Fibroblast of skin of left biceps (primary cell): ENCODE results near the gene CABP2.
A peak's percentile ranks its signal among the peaks of the same experiment; 100 is the strongest.
"Not testable (repeated sequence)": the region's sequence is repeated elsewhere in the genome, so short reads cannot be mapped to it uniquely, and the experiment has no call there.

ENCODE experiments used
- DNase-seq, 2 experiments: peaks; one replicate each; pipeline ENCODE4 v3.0.0-alpha.2; 2013; ENCODE audit warnings: low read depth in 2 of 2

The CABP2 gene

DNA sequence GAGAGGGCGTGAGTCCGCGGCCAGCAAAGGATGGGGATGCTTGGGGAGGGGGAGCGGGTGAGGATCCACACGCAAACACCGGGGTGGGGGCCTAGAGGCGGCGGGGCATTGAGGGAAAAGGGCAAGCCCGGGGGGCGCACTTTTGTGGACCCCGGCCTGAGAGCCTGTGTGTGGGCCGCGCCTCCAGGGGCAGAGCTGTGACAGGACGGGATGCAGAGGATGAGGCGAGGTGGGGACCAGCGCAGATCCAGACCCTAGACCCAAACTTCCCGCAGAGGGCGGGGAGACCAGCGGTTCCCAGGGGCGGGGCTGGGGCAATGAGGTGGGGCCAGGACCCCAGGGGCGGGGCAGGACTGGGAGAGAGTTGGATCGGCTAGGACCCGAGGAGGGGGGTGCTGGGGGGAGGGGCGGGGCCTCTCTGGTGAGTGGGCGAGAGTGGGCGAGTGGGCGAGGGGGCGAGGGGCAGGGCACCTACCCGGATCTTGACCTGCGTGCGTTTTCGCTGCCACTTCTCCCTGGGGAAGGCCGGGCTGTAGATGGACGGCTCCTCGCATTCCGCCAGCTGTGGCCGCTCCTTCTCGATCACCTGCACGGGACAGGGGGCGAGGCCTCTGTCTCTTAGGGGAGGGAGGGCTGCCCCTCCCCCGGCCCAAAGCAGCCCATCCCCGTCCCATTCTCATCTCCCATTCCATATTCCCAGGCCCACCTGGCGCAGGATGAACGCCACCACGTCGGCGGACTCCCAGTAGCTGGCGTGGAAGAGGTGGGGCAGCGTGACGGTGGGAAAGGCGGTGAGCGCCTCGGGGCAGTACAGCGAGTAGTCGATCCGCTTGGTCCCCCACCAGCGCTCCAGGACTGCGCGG, 28.6 kb downstream of the CABP2 start:
- no peak for DNase-seq

DNA sequence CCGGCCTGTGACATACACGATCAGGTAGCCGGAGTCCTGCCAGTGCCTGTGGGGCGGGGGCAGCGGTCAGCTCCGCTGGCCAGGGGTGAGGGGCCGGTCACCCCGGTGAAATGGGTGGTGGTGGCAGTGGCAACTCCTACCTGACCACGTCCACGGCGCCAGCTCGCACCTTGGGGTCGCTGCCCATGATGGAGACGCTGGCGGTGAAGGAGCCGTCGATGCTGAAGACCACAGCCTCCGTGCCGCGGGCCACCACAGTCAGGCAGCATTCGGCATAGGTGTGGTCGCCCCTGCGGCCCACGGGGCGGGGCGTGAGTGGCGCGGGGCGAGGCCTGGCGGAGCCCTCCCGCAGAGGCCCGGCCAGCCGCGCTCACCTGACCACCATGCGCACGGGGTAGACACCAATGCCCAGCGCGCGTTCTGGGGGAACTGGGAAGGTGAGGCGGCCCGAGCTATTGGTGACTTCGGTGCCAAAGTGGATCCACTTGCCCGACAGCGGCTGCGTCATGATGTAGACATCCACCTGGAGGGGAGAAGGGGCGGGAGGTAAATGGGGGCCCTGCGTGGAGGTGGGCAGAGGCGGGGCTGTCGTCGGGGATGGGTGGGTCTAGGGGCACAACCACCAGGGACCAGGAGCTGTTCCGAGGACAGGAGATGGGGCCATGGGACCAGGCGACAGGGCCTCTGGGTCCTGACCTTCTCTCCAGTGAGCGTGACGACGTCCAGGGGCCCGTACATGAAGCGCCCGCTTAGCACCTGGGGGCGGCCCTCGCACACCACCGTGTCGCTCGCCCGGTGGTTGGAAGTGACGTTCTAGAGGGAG, 29.5 kb downstream of the CABP2 start:
- no peak for DNase-seq

DNA sequence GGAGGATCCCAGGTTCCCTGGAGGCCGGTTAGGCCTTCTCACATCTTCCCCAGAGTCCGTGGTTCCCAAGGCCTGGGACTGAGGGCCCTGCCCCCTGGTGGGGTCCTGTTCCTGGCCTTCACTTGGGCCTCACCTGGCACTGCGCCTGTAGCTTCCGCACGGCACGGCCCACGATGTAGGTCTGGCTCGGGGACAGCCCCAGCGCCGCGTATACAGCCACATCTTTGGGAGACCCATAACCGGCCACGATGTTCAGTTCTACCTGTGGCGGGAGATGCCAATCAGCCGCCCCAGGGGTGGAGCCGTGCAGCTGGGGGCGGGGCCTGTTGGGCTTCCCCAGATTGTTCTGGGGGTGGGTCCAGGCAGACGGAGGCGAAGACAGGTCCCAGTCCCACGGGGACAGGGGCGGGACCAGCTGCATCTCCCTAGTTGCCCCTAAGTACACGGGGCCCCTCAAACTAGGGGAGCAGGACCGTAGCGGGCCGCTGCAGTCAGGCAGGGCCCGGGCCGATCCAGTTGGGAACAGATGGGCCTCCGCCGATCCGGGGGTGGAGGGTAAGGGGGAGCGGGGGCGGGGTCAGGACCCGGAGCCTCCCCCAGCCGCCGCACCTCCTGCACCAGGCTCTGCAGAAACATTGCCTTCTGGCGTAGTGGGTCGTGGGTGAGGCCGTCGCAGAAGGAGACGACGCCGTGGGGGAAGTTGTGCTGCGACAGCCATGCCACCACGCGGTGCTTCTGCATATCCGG, 30.3 kb downstream of the CABP2 start:
- no peak for DNase-seq

DNA sequence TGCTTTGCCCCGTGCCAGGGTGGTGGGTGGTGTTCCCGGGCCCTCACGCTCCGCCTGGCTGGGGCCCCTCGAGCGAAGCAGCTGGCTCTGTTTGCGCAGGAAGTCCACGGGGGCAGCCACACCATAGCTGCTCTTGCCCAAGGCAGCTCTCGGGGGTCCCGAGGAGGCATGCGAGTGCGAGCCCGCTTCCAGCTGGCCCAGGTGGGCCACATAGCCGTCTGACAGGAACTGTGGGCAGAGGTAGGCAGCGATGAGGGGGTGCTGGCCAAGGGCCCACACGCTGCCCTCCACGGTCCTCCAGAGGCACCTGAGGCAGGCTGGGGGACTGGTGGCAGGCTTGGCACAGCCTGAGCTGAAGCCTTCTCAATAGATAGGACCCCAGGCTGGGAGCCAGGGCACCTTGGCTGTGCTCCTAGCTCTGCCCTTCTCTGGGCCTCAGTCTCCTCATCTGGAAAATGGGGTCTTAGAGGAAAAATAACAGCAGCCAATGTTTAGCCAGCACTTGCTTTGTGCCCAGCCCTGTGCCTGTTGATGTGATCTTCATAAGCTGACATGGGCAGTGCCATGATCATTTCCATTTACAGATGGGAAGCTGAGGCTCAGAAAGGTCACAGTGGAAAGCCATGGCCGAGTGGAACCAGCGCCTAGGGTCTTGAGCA, 31.0 kb downstream of the CABP2 start:
- DNase-seq = no peak

DNA sequence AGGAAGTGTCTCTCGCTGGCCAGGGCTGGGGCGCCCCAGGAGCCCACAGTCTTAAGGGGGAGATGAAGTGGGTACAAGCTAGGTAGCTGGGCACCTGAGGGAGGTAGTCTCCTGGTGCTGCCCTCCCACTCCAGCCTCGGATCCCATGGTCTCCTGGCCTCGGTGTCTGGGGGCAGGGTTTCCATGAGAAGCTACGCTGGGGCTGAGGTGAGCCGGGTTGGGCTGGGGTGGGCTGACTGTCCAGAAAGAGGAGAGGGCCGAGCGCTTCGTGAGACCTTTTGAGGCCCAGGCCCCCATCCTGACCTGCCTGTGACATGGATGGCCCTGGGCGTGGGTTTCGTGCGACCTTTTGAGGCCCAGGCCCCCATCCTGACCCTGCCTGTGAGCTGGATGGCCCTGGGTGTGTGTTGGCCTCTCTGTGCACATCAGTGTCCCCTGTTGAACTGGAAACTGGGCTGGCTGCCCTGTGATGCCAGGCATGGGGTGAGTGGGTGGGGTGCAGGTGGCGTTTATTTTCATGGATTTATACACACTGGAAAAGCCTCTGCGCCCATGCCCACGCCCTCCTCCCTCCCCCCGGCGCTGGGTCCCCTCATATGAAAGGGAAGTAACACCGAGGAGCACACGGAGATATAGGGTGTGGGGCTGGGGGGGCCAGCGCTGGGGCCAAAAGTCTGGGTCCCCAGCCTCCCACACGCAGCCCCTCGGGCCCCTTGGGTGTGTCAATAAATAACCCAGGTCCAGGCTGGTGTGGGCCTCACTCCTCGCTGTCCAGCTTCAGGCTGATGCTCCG, 31.8 kb downstream of the CABP2 start:
- no peak for DNase-seq

DNA sequence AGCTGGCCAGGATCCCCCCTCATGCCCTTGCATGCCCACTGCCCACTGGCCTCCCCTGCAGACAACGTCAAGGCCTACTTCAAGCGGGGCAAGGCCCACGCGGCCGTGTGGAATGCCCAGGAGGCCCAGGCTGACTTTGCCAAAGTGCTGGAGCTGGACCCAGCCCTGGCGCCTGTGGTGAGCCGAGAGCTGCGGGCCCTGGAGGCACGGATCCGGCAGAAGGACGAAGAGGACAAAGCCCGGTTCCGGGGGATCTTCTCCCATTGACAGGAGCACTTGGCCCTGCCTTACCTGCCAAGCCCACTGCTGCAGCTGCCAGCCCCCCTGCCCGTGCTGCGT, 32.5 kb downstream of the CABP2 start:
- no peak for DNase-seq

DNA sequence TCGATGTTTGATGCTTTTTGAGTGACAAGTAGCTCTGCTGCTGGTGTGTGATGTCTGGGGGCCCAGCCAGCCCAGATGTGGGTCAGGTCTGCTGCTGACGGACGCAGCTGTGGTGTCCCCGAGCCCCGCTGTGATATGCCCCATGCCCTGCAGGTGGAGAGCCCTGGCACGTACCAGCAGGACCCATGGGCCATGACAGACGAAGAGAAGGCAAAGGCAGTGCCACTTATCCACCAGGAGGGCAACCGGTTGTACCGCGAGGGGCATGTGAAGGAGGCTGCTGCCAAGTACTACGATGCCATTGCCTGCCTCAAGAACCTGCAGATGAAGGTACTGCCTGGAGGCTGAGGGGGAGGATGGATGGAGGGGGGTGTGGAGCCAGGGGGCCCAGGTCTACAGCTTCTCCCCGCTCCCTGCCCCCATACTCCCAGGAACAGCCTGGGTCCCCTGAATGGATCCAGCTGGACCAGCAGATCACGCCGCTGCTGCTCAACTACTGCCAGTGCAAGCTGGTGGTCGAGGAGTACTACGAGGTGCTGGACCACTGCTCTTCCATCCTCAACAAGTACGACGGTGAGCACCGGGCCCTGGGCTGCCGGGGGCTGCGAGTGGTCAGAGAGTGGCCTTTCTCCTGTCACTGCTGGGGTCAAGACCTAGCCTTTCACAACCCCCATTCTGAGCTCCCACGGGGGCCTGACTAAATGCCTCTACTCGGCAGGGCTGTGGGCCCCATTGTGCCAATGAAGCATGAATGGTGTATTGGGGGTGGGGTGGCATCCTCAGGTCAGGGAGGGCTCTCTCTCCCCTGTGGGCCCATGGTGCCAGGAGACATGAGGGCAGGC, 33.1 kb downstream of the CABP2 start:
- no peak for DNase-seq

DNA sequence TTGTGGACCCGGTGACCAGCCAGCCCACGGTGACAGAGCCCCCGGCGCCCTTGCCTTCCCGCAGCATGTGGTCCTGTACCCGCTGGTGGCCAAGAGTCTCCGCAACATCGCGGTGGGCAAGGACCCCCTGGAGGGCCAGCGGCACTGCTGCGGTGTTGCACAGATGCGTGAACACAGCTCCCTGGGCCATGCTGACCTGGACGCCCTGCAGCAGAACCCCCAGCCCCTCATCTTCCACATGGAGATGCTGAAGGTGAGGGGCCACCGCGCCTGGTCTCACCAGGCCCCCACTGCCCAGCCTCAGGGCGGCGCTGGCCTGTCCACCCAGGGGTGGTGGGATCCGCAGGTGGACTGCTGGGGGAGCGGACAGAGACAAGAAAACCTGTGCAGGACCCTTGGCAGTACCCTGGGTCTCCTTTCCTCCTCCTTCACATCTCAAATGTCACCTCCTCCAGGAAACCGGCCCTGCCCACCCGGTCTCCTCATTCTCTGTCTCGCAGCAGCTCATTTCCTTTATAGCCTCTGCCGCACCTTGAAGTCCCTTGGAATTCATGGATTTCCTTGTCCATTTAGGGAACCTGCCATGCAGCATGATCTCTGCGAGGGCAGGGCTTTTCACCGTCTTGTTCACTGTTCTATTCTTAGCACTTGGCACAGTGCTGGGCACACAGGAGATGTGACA, 33.9 kb downstream of the CABP2 start:
- no peak for DNase-seq

DNA sequence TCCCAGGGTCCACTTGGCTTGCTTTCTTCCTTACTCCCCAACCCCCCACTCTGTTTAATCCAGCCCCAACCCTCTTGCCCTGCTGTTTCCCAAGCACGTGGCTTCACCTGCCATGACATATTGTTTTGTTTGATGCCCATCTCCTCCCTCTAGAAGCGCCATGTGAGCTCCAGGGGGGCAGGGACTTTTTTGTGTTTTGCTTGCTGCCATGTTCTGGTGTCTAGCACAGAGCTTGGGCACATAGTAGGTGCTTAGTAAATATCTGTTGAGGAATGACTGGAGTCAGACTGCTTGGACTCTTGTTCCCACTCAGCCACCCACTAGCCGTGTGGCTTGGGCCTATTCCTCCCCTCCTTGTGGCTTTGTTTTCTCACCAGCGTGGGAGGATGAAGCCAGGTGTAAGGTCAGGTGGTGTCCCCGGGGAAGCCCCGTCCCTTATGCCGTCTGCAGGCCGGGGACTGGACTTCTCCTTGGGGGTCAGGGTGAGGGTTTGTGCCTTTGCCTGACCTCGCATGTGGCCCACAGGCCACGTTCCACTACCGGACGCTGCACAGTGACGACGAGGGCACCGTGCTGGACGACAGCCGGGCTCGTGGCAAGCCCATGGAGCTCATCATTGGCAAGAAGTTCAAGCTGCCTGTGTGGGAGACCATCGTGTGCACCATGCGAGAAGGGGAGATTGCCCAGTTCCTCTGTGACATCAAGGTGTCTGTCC, 36.6 kb downstream of the CABP2 start:
- no peak for DNase-seq

DNA sequence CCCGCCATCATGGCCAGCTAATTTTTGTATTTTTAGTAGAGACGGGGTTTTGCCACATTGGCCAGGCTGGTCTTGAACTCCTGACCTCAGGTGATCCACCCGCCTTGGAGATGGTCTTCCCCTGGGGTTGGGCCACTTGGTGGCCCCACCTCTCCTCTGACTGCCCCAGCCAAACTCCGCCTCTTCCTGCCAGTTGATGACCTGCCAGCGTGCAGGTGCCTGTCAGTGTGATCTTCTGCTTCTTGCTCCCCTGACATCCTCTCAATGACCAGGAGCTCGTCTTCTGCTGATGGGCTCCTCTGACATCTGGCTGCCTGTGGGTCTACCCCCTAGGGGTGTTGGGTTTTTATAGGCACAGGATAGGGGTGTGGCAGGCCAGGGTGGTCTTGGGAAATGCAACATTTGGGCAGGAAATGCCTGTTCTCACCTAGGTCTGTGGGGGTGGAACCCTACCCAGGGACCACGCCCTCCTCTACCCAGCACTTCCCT, 37.3 kb downstream of the CABP2 start:
- DNase-seq = not testable (repeated sequence)

DNA sequence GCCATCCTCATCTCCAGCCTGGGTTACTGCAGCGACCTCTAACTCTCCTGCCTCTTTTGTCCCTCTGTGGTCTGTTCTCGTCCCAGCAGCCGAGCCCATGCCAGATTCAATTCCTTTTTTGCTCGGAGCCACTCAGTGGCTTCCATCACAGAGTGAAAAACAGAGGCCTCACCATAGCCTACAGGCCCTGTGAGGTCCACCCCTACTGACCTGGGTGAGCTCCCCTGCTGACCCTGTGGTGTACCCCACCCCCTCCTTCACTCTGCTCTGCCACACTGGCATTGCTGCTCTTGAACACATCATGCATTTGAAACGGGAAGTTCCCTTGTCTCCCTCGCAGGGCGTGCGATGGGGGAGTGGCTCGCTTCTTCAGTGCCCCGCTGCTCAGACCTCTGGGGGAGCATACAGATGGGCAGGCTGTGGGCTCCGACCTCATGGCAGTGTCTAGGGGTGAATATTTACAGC, 38.4 kb downstream of the CABP2 start:
- no peak for DNase-seq

DNA sequence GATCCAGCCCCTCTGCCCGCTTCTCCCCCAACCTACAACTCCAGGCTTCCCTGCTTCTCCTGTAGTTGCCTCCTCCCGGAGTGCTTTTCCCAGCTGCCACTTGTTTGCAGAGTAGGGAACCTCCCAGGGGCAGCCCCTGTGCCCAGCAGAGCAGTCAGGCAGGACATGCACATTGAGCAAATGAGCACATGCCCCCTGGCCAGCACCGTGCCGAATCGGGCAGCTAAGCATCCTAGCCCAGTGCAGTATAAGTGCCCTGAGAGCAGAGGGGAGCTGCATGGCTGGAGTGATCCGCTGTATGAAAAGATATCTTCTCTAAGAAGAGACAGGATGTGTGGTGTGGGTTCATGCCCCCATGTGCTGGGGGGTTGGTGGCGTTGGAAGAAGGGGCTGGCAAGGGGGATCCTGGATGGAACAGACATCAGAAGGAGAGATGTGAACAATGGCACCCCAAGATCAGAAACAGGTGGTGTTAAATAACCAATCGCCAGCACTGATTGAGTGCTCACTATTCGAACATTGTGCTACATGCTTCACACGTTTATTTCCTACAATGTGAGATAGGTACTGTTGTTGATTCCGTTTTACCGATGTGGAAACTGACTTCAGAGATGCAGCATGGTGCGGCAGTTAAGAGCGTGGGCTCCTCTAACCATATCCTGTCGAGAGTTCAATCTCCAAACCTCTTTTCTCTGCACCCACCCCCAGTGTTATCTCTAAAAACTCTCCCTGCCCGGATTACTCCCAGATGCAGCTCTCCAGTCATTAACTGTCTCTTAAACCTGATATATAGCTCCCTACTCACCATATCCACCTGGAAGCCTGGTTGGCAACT, 39.2 kb downstream of the CABP2 start:
- no peak for DNase-seq

DNA sequence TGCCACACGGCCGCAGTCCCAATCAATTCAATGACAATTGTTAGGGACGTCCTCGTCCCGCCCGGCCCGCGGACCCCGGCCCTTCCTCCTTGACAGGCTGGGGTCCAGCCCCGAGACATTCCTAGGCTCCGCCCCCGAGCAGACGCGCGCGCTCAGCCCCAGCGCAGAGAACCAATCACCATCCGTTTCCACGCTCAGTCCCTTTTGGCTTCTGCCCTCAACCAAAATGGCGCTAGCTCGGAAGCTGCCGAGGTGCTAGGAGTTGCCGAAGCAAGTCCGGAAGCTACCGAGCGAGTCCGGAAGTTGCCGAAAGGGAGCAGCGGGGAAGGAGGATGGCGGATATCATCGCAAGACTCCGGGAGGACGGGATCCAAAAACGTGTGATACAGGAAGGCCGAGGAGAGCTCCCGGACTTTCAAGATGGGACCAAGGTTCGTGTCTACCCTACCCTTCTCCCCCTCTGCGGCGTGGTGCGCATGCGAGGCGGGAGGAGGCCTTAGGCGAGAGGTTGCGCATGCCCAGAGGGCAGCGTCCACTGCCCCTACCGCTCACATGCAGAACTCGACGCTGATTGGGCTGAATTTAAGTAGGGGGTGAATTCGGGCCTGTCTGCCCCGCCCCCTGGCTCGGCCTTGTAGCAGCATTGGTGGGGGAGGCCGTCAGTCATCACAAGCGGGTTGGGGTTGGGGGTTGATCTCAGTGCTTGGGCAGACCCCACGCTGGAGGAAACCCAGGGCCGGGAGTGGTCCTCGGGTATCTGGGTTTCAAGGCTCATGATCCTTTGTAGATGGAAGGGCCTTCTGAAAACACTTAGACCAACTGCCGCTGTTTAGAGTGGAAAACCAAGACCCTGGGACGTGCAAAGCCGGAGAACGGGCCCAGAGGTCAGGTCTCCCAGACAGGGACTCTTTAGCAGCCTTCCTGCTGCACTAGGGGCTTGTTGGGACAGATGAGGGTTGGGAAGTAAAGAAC, 40.1 kb downstream of the CABP2 start, which contains the start of gene AIP:
AIP (plus strand) TSS at position 200 of the 972 bp plus-strand sequence; CDS start at position 333, 133 bp downstream.
- DNase-seq = peak; percentile 93 to 94

DNA sequence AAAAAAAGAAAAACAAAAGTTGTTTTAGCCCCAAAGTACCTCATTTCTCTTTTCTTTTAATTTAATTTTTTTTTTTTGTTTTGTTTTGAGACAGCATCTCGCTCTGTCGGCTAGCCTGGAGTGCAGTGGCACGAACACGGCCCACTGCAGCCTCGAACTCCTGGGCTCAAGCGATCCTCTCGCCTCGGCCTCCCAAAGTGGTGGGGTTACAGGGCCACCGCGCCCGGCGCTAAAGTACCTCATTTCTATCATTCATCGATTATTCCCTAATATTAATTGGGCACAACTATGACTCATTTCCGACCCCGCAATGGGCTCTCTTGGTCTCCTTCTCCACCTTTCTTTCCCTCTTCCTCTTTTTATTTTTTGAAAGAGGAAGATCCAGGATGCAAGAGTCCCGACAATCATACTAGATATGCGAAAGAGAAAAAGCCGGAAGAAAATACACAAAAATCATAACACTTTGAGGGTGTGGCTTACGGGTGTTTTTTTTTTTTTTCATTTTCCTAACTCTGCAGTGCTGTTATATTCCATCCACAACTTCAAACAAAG, 40.9 kb downstream of the CABP2 start:
- DNase-seq = no peak

DNA sequence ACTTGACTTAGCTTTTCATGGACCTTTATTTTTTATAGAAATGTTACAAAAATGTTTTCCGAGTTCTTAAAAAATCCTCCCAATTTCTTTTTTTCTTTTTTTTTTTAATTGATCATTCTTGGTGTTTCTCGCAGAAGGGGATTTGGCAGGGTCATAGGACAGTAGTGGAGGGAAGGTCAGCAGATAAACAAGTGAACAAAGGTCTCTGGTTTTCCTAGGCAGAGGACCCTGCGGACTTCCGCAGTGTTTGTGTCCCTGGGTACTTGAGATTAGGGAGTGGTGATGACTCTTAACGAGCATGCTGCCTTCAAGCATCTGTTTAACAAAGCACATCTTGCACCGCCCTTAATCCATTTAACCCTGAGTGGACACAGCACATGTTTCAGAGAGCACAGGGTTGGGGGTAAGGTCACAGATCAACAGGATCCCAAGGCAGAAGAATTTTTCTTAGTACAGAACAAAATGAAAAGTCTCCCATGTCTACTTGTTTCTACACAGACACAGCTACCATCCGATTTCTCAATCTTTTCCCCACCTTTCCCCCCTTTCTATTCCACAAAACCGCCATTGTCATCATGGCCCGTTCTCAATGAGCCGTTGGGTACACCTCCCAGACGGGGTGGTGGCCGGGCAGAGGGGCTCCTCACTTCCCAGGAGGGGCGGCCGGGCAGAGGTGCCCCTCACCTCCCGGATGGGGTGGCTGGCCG, 45.7 kb downstream of the CABP2 start:
- not testable (repeated sequence) for DNase-seq
